HFFc6 (cell line): ENCODE results near the gene VIPR2. TPM values are rescaled to one million over a fixed set of nuclear protein-coding genes. Genes with fewer than 3 reads are reported as not detected.

Source experiments
- DNase-seq: peaks from one replicate; pipeline ENCODE4 v3.0.0-alpha.2; 2018
- H3K27ac Mint-ChIP-seq: 2 replicates; pipeline ENCODE4 v1.8.0; 2020; ENCODE audit warnings: mild to moderate bottlenecking, mixed read lengths
- H3K27me3 Mint-ChIP-seq: 2 replicates; pipeline ENCODE4 v1.8.0; 2021; ENCODE audit warnings: mild to moderate bottlenecking, moderate library complexity, mixed read lengths; ENCODE audit not compliant: insufficient read depth
- H3K36me3 Mint-ChIP-seq: 2 replicates; pipeline ENCODE4 v1.8.0; 2021; ENCODE audit warnings: low read depth, mixed read lengths
- H3K4me1 Mint-ChIP-seq: 2 replicates; pipeline ENCODE4 v1.8.0; 2020; ENCODE audit warnings: low read depth, mixed read lengths
- H3K4me3 Mint-ChIP-seq: 2 replicates; pipeline ENCODE4 v1.8.0; 2020; ENCODE audit warnings: mild to moderate bottlenecking, moderate library complexity, mixed read lengths
- H3K9me3 Mint-ChIP-seq: 2 replicates; pipeline ENCODE4 v1.8.0; 2020; ENCODE audit warnings: mild to moderate bottlenecking, mixed read lengths
- CTCF ChIP-seq: fragments of 200-600 bp; sonication (generic); IDR thresholded peaks from 2 replicates; pipeline ENCODE4 v1.5.0; 2021; ENCODE audit warnings: antibody characterized with exemption, mild to moderate bottlenecking
- total RNA-seq, 6 experiments: library from RNA; stranded (reverse); fragmentation: NEBNext Ultra II Directional; extraction: Animal tissue kit (Norgen Biotek cat#: 25700); gene quantifications; 2 replicates in 1 of 6; 3 replicates in 5 of 6; pipeline ENCODE4 v1.2.3, GENCODE V29; 2021

The VIPR2 gene
- total RNA-seq, 6 experiments from 2014 or later, result not detected

GRCh38 chr7:159130820-159131219, 13.8 kb downstream of the VIPR2 start:
- Mint-ChIP-seq H3K36me3 (no peaks in the 10 kb centered on the region), H3K4me1 (no peaks in the 10 kb centered on the region), H3K9me3 (peaks cover 40% of the 10 kb centered on the region), H3K27me3 (no peaks in the 10 kb centered on the region; the same call in 1 of the 2 replicates), H3K27ac (no peak overlapping the region), H3K4me3 (no peak overlapping the region)
- no peak for DNase-seq
- no peak for TF ChIP-seq CTCF

- Mint-ChIP-seq H3K27me3 (no peaks in the 10 kb centered on the region; the same call in 1 of the 2 replicates), H3K27ac (no peak overlapping the region), H3K4me3 (no peak overlapping the region), H3K36me3 (no peaks in the 10 kb centered on the region), H3K4me1 (no peaks in the 10 kb centered on the region), H3K9me3 (peaks cover 40% of the 10 kb centered on the region)
- DNase-seq, result no peak
- no peak for TF ChIP-seq CTCF
These were observed 14.4 kb downstream of the VIPR2 start for GRCh38 chr7:159130199-159130775.

- no peaks in the 10 kb centered on the region for H3K4me1 Mint-ChIP-seq
- no peaks in the 10 kb centered on the region; the same call in 1 of the 2 replicates for H3K27me3 Mint-ChIP-seq
- no peak for TF ChIP-seq CTCF
- no peak overlapping the region for H3K4me3 Mint-ChIP-seq
- no peak overlapping the region for H3K27ac Mint-ChIP-seq
- no peak for DNase-seq
- peaks cover 40% of the 10 kb centered on the region for H3K9me3 Mint-ChIP-seq
- no peaks in the 10 kb centered on the region for H3K36me3 Mint-ChIP-seq
These were observed 15.9 kb downstream of the VIPR2 start for GRCh38 chr7:159128767-159129166.

GRCh38 chr7:159127691-159128642, 16.7 kb downstream of the VIPR2 start:
- Mint-ChIP-seq H3K4me1 (no peaks in the 10 kb centered on the region), H3K36me3 (no peaks in the 10 kb centered on the region), H3K9me3 (peaks cover 46% of the 10 kb centered on the region), H3K4me3 (no peak overlapping the region), H3K27ac (no peak overlapping the region), H3K27me3 (no peaks in the 10 kb centered on the region; the same call in 1 of the 2 replicates)
- DNase-seq, result no peak
- TF ChIP-seq CTCF, result no peak

- H3K4me1 Mint-ChIP-seq, result no peaks in the 10 kb centered on the region
- no peak overlapping the region for H3K4me3 Mint-ChIP-seq
- no peaks in the 10 kb centered on the region for H3K36me3 Mint-ChIP-seq
- H3K27me3 Mint-ChIP-seq, result no peaks in the 10 kb centered on the region; the same call in 1 of the 2 replicates
- peaks cover 48% of the 10 kb centered on the region for H3K9me3 Mint-ChIP-seq
- H3K27ac Mint-ChIP-seq, result no peak overlapping the region
- DNase-seq, result no peak
- TF ChIP-seq CTCF, result no peak
These were observed 18.1 kb downstream of the VIPR2 start for GRCh38 chr7:159126311-159127260.
